WTC11 (cell line): ENCODE results near the gene USE1. TPM values are rescaled to one million over a fixed set of nuclear protein-coding genes. Genes with fewer than 3 reads are reported as not detected.

ENCODE experiments used
- ATAC-seq: fragments of 200-7000 bp; cut with Tn5 transposase; 2 replicates; pipeline ENCODE4 v1.10.0; 2021; ENCODE audit warnings: mild to moderate bottlenecking, moderate library complexity
- CTCF ChIA-PET: fragments of 300-600 bp; sonication (Branson Sonifier 250); formaldehyde crosslinking; loops from one replicate; lab custom pipeline; 2021; ENCODE audit warnings: antibody characterized with exemption; lab: Charles Lee
- POLR2A ChIA-PET: fragments of 350-600 bp; sonication (Branson Sonifier 250); formaldehyde crosslinking; loops from one replicate; lab custom pipeline; 2021; ENCODE audit warnings: antibody characterized with exemption; lab: Charles Lee
- DNase-seq: peaks from one replicate; pipeline ENCODE4 v3.0.0; 2021; ENCODE audit warnings: low spot score
- H3K27ac Mint-ChIP-seq: 2 replicates; pipeline ENCODE4 v1.8.0; 2021; ENCODE audit warnings: mixed read lengths
- H3K27me3 Mint-ChIP-seq: 2 replicates; pipeline ENCODE4 v1.8.0; 2021; ENCODE audit warnings: low read depth, mild to moderate bottlenecking, moderate library complexity, mixed read lengths
- H3K36me3 Mint-ChIP-seq: 2 replicates; pipeline ENCODE4 v1.8.0; 2021; ENCODE audit warnings: mixed read lengths
- H3K4me1 Mint-ChIP-seq: 2 replicates; pipeline ENCODE4 v1.8.0; 2022; ENCODE audit warnings: mixed read lengths
- H3K4me3 Mint-ChIP-seq: 2 replicates; pipeline ENCODE4 v1.8.0; 2021; ENCODE audit warnings: mild to moderate bottlenecking, moderate library complexity, mixed read lengths
- H3K9me3 Mint-ChIP-seq: 2 replicates; pipeline ENCODE4 v1.8.0; 2021; ENCODE audit warnings: mixed read lengths
- ATF2 ChIP-seq: sonication (generic); formaldehyde crosslinking; IDR thresholded peaks from 2 replicates; pipeline ENCODE4 v1.8.1; 2022; ENCODE audit warnings: low read depth, missing genetic modification reagents, borderline replicate concordance
- FOXJ3 ChIP-seq: sonication (generic); formaldehyde crosslinking; IDR thresholded peaks from 2 replicates; pipeline ENCODE4 v1.9.0; 2021; ENCODE audit warnings: missing genetic modification reagents, mild to moderate bottlenecking, borderline replicate concordance
- FOXK1 ChIP-seq: sonication (generic); formaldehyde crosslinking; IDR thresholded peaks from 2 replicates; pipeline ENCODE4 v1.8.0; 2022; ENCODE audit warnings: mild to moderate bottlenecking, moderate library complexity, missing genetic modification reagents
- HMGXB4 ChIP-seq: sonication (generic); formaldehyde crosslinking; IDR thresholded peaks from 2 replicates; pipeline ENCODE4 v1.8.1; 2023; ENCODE audit warnings: mild to moderate bottlenecking, moderate library complexity, missing genetic modification reagents
- MLX ChIP-seq: sonication (generic); formaldehyde crosslinking; IDR thresholded peaks from 2 replicates; pipeline ENCODE4 v1.8.1; 2023; ENCODE audit warnings: mild to moderate bottlenecking, missing genetic modification reagents, moderate library complexity
- PRDM15 ChIP-seq: sonication (generic); formaldehyde crosslinking; IDR thresholded peaks from 2 replicates; pipeline ENCODE4 v1.8.0; 2022; ENCODE audit warnings: missing genetic modification reagents
- SMAD3 ChIP-seq: sonication (generic); formaldehyde crosslinking; IDR thresholded peaks from 2 replicates; pipeline ENCODE4 v1.8.0; 2022; ENCODE audit warnings: missing genetic modification reagents, mild to moderate bottlenecking, borderline replicate concordance
- SOX15 ChIP-seq: fragments of 250-450 bp; sonication (Bioruptor Pico); IDR thresholded peaks from 2 replicates; pipeline ENCODE4 v1.9.0; 2021; ENCODE audit warnings: mild to moderate bottlenecking
- USF1 ChIP-seq: sonication (generic); formaldehyde crosslinking; IDR thresholded peaks from 2 replicates; pipeline ENCODE4 v1.8.0; 2022; ENCODE audit warnings: mild to moderate bottlenecking, missing genetic modification reagents
- USF2 ChIP-seq: sonication (generic); formaldehyde crosslinking; IDR thresholded peaks from 2 replicates; pipeline ENCODE4 v1.8.1; 2023; ENCODE audit warnings: mild to moderate bottlenecking, missing genetic modification reagents, moderate library complexity
- ZBTB21 ChIP-seq: sonication (generic); formaldehyde crosslinking; IDR thresholded peaks from 2 replicates; pipeline ENCODE4 v1.8.1; 2023; ENCODE audit warnings: mild to moderate bottlenecking, missing genetic modification reagents, borderline replicate concordance
- ZBTB43 ChIP-seq: sonication (generic); formaldehyde crosslinking; IDR thresholded peaks from 2 replicates; pipeline ENCODE4 v1.8.1; 2023; ENCODE audit warnings: mild to moderate bottlenecking, missing genetic modification reagents
- ZMAT4 ChIP-seq: fragments of 250-450 bp; sonication (Bioruptor Pico); IDR thresholded peaks from 2 replicates; pipeline ENCODE4 v1.9.0; 2021; ENCODE audit warnings: mild to moderate bottlenecking
- ZNF281 ChIP-seq: sonication (generic); formaldehyde crosslinking; IDR thresholded peaks from 2 replicates; pipeline ENCODE4 v1.8.0; 2023; ENCODE audit warnings: mild to moderate bottlenecking, missing genetic modification reagents
- ZNF317 ChIP-seq: sonication (generic); formaldehyde crosslinking; IDR thresholded peaks from 2 replicates; pipeline ENCODE4 v1.8.1; 2023; ENCODE audit warnings: low read depth, mild to moderate bottlenecking, moderate library complexity, missing genetic modification reagents, borderline replicate concordance
- ZNF396 ChIP-seq: fragments of 250-450 bp; sonication (Bioruptor Pico); IDR thresholded peaks from 2 replicates; pipeline ENCODE4 v1.8.0; 2021; ENCODE audit warnings: mild to moderate bottlenecking, moderate library complexity, borderline replicate concordance
- total RNA-seq: library from RNA; stranded (reverse); gene quantifications from 3 replicates; pipeline ENCODE4 v1.2.3, GENCODE V29; 2021

USE1 gene
- total RNA-seq, 1 experiment from 2014 or later, result 14.2 TPM

- CTCF ChIA-PET, result no interaction called here
- DNase-seq, result no peak
- H3K36me3 Mint-ChIP-seq, result peaks cover 35% of the 10 kb centered on the region
- POLR2A ChIA-PET, result interaction anchor here (0.6 kb wide), 1 partner anchor 31 kb away, joined by 3 read pairs; no protein-coding TSS in a partner anchor
- TF ChIP-seq ATF2 (CRISPR knock-in tag) (no peak), PRDM15 (CRISPR knock-in tag) (no peak), FOXJ3 (no peak), HMGXB4 (no peak), USF1 (CRISPR knock-in tag) (no peak), ZNF396 (CRISPR knock-in tag) (no peak), MLX (CRISPR knock-in tag) (no peak)
- TF ChIP-seq, all 79 proteins: peak for 0
- Mint-ChIP-seq H3K27me3 (no peaks in the 10 kb centered on the region), H3K4me1 (no peaks in the 10 kb centered on the region), H3K4me3 (no peak overlapping the region), H3K27ac (no peak overlapping the region), H3K9me3 (no peaks in the 10 kb centered on the region)
- no peak for ATAC-seq
These were observed 20.5 kb upstream of the USE1 start for GRCh38 chr19:17194608-17195007.

GRCh38 chr19:17195106-17195505 is 20.1 kb upstream of the USE1 start:
- CTCF ChIA-PET, result no interaction called here
- peaks cover 37% of the 10 kb centered on the region for H3K36me3 Mint-ChIP-seq
- H3K27me3 Mint-ChIP-seq, result no peaks in the 10 kb centered on the region
- no peaks in the 10 kb centered on the region for H3K9me3 Mint-ChIP-seq
- H3K4me3 Mint-ChIP-seq, result no peak overlapping the region
- ATAC-seq (no peak), DNase-seq (no peak)
- H3K27ac Mint-ChIP-seq, result no peak overlapping the region
- H3K4me1 Mint-ChIP-seq, result no peaks in the 10 kb centered on the region
- POLR2A ChIA-PET, result no interaction called here
- TF ChIP-seq ZBTB21 (CRISPR knock-in tag), result no peak
- TF ChIP-seq USF2 (CRISPR knock-in tag), result no peak
- TF ChIP-seq SOX15 (CRISPR knock-in tag), result no peak
- TF ChIP-seq ZNF317 (CRISPR knock-in tag), result no peak
- TF ChIP-seq ZNF281 (CRISPR knock-in tag), result no peak
- TF ChIP-seq SMAD3 (CRISPR knock-in tag), result no peak
- TF ChIP-seq ZBTB43 (CRISPR knock-in tag), result no peak
- TF ChIP-seq ZMAT4, result no peak
- TF ChIP-seq FOXK1 (CRISPR knock-in tag), result no peak
